CD4-positive, alpha-beta T cell treated with Interleukin-21 for 1 hour (primary cell): ENCODE results near the gene HSDL1.

Source experiments
- DNase-seq: peaks from one replicate; pipeline ENCODE4 v3.0.0-alpha.2; 2020

Gene HSDL1

DNA sequence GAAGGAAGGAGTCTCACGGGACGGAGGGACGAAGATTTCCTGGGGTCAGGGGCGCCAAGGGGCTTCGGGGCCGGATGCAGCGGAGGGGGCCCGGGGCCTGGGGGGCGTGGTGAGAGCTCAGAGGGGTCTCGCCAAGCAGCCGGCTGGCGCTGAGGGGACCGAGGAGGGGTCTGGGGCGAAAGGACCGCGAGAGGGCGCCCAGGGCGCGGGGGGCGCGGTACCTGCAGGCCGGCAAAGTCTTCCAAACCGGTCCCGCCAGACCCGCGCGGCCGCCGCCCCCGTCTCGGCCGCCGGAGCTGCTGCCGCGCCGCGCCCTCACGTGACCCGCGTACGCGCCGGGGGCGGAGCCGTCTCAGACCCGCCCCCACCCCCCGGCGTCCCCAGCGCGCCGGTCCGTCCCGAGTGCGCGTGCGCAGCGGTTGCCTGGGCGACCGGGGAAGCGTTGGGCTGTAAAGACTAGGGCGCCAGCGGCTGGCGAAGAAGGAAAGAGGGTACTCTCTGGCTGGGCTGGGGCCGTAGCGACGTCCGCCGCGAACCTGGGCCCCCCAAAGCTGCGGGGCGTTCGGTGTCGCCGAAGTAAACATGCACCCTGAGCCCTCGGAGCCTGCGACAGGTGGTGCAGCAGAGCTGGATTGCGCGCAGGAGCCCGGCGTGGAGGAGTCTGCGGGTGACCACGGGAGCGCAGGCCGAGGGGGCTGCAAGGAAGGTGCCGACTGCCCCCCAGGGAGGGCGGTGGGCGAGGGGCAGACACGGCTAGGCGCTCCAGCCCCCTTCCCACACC lies at the start of gene HSDL1, which contains the start of gene DNAAF1:
TSS of gene HSDL1 (minus strand) at position 319 of the 781 bp plus-strand sequence. CDS start 13,856 bp downstream, outside the sequence.
TSS of gene DNAAF1 (plus strand) at position 450 of the 781 bp plus-strand sequence. CDS start at position 583, 133 bp downstream.
- peak; percentile 93 for DNase-seq

DNA sequence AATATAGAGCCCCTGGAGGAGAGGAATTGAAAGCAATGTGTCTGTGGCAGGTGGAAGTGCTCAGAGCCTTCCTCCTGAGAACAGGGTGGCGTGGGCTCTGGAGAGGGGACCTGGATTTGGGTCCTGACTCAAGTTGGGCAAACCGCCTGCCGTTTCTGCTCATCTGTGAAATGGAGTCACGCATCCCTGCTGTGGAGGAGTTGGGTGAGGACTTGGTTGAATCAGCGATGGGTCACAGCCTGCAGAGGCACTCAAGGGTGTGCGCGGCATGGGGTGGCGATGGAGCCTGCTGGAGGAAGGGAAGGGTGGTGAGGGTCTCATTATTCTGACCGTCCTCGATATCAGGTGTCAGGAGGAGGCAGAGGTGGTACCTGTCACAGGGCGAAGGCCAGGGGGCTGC lies 49.0 kb upstream of the HSDL1 start:
- DNase-seq: no peak

DNA sequence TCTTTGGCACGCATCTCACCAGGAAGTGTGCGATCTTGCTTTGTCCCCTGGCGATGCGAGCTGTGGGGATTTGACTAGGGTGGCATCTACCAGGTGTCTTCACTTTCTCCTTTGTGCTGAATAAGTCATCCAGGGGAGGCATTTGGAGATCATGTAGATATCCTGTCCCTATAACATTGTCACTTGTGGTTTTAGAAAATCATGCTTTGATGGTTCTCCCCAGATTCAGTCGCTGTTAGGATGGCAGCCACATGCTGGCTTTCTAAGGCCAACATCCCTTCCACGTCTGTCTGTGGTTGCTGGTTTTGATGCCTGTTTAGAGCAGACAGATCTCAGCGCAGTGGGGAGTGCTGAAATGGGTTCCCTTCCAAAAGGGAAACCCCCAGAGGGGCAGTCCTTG lies 48.5 kb upstream of the HSDL1 start:
- DNase-seq: no peak

DNA sequence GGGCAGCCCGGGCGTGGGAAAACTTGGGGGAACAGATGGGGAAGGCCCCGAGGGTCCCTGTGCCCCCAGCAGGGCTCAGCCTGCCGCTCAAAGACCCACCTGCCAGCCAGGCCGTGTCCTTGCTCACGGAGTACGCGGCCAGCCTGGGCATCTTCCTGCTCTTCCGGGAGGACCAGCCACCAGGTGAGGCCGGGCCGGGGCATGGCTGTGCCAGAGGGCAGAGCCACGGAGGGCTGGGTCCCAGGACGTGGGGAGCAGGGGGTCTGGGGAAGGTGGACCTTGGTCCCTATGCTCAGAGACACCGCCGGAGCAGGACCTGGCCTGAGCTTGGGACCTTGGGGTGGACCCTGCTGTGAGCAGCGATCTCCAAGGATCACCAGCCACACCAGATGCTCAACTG lies 46.5 kb upstream of the HSDL1 start:
- DNase-seq: no peak

DNA sequence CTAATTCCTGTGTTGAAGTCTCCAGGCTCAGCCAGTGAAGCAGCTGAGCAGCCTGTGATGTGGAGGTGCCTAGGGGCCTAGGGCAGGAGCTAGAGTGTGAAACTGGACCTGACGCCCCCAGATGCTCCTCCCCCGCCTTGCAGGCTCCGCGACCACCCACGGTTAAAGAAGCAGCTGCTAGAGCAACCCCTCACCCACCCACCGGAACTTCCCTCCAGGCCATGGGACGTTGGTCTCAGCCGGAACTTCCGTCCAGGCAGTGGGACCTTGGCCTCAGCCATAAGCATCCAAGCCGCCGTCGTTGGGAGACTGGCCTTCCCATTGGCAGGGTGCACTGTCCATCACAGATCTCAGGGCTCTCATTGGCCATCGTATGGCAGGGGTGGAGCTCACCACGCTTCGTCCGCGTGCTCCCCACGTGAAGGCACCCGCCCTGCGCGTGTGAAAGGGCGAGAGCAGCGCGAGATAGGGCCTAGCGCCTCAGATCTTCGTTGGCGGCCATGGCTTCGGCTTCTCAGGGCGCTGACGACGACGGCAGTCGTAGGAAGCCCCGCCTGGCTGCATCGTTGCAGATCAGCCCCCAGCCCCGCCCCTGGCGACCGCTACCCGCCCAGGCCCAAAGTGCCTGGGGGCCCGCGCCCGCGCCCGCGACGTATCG lies 45.9 kb upstream of the HSDL1 start, which contains the start of gene ADAD2:
TSS of gene ADAD2 (plus strand) at position 427 of the 658 bp plus-strand sequence. CDS start at position 501, 74 bp downstream.
- no peak for DNase-seq

DNA sequence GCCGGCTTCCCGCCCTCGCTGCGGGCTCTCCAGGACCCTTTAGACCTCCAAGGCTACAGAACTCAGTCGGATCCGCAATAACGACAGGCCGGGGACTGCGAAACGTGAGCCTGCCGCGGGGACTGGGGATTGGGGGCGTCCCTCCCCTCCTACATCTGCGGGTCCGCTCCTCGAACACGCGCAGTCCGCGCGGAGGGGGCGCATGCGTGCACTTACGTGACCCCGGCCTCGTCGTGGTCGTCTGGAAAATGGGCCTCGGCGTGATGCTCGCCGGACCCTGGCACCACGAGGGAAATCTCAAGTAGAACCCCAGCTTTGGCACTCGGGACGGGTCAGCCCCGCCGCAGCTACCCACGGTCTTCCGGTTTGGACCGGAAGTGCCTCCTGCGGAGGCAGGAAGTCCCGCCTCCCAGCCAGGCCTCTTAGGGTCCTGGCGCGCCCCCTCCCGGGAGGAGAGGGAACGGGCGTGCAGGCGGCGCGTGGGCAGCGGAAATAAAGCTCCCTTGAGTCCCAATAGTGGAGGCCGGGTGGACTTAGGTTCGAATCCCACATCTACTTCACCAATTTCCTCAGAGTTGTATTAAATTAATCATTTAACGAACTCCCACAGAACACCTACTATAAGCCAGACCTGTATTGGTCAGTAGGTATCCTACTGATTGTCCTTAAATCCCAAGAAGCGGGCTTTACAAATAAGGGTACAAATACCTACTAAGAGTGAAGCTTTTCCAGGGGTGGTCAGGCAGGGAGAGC lies 41.9 kb upstream of the HSDL1 start, which contains the start of gene TAF1C:
TSS of gene TAF1C (minus strand) at position 373 of the 753 bp plus-strand sequence. CDS start 2,069 bp downstream, outside the sequence.
- peak; percentile 91 for DNase-seq

DNA sequence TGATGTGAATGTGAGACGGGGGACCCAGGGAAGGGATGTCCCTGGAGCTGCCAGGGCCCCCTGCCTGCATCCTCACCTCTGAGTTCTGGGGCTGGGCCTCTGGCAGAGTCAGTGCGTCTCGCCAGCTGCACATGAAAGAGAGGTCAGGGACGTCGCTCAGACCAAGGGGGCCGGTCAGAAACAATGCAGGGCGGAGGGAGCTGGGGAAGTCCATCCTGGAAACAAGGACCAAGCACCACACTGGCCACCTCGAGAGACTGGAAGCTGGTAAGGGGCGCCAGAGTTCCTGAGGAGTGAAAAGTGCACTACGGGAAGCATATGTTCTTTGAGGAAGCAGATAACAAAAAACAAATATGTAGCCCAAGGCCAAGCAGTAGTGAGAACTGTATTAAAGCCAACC lies 39.8 kb upstream of the HSDL1 start:
- no peak for DNase-seq

DNA sequence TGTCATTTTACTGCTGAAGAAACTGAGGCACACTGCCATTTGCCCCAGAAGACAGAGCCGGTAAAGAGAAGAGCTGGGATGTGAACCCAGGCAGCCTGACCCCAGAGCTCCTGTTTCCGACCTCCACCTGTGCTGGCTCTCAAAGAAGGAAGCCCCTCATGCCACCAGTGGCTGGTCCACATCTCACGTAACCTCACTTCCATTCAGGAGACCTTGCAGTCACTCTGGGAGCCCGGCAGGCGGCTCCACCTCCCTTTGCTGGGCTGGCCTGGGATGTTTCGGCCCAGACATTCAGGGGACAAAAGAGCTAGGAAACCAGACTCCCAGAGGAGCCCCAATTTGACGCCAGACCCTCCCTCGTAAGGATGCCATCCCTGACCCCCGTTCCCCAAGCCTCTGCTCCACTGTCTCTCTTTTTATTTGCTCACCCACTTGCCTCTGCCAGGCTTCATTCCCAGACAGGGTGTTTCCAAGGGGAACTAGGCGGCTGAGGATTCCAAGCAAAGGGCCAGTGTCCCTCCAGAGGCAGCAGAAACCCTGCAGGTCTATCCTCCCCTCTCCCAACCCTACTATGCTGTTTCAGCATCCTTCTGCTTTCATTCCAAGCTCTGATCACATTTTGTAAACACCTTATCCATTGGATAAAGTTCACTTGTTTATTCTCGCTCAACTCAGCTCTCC lies 39.1 kb upstream of the HSDL1 start:
- DNase-seq: no peak

DNA sequence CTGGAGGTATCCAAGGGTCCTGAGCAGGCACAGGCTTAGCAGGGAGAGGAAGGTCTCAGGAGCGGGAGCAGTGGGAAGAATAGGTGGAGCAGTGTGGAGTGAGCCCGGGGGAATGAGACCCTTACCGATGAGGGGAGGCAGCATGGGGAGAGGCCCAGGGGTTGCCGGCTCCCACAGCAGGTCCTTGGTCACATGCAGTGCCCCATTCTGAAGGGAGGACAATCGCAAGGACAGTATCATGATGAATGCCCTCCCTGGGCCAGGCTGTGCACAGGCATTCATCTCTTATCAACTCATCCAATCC lies 38.5 kb upstream of the HSDL1 start:
- DNase-seq: no peak

DNA sequence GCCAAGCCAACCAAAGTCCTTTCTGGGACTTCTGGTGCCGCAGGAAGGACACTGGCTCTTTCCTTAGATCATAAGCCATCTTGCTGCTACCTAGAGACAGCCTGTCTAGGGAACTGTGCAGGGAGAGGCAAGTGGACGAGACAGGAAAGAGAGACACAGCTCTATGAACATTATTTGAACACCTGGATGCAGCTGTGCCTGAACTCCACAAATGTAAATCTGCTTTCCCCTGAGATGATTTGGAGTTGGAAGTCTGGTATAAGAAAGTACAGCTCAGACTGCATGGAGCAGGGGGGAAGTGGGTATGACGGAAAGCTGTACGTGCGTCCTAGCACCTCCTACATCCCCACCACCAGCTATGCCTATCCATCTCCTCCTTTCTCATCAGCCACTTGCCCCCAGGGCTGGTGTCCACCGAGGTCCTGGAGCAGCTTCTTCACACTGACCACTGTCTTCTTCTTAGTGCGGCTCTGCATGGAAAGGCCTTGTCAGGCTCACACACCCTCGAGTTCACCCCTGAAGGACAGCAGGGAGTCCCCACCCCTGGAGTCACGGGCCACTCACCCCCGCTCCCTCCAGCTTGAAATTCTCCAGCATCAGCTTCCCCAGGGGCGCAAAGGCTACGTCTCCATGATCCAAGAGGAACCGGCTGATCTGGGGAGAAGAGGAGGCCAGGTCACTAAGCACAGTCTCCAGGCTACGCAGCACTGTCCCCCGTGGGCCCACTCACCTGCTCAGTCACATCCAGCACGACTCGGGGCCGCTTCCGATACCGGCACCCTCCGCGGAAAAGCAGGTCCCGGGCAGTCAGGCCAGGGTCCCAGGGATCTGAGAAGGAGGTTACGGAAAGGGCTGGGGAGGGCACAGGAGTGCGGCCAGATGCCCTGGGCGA lies 37.9 kb upstream of the HSDL1 start:
- DNase-seq: no peak

DNA sequence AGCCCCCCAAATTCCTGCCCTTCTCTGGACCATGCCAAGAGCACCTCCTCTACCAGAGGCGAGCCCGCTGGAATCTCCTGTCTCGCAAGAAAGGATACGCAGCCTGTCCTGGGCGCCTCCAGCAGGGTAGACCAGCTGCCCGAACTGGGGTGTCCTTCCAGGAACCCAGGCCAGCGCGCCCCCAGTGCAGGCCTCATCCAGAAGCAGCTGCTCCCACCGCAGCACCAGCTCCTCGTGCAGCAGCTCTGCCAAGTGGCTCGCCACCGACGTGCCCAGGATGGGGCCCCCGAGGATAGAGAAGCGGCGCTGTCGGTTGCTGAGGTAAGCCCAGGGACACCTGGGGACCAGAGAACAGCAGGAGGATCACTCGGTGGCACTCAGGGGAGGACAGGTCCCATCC lies 37.1 kb upstream of the HSDL1 start:
- DNase-seq: no peak

DNA sequence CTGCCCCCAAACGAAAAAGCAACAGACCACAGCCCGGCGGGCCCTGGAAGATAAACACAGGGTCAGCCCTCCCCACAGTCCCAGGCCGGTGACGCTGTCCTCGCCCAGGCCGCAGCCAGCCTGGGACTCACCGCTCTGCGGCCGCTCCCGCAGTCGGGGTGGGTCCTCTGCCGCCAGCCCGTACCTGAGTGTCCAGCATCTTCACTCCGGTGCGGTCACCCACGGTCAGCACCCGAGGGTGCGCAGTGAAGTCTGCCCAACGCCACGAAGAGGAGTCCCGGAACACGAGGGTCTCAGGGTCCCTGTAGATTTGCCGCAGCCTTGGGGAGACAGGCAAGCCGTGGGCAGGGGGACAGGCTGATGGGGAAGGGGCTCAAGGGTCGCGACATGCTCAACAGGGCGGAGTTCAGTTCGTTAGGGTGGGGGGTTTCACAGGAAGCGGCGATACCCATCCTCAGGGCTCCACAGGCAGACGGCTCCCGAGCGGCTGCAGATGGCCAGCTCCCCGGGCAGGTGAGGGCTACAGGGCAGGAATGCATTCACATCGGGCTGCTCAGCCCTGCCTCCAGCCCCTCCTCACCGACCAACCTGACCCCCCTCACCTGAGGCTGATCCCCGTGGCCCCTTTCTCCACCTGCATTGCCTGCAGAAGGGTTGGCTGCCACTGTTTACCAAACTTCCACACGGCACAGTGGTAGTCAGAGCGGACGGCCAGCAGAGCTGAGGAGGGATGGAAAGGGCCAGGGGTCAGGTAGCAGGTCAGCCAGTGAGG lies 36.4 kb upstream of the HSDL1 start:
- DNase-seq: no peak

DNA sequence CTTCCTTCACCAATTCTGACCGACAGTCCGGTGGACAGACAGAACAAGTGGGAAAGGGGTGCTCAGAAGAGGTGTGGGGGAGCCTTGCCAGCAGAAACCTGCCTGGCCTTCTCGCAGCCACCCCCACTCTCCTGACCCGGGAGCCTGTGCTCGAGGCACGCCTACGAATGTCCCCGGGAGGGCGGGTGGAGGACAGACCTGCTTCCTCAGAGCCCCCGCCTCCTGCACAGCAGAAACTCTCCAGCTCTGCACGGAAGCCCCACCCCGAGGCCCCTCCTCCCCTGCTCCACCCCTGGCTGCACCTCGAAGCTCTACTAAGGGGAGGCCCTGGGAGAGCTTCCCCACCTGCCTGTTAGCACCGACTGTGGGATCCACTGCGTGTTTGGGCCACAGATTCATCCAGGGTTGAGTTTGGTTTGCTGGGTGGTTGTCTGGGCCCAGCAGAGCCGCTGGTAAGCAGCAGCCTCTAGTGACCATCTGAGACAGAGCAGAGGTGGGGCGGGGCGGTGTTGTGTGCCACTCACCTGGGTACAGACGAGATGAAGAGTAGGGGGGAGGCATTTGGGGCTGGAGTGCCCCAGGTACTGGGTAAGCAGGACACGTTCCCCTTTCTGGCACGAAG lies 35.7 kb upstream of the HSDL1 start:
- no peak for DNase-seq

DNA sequence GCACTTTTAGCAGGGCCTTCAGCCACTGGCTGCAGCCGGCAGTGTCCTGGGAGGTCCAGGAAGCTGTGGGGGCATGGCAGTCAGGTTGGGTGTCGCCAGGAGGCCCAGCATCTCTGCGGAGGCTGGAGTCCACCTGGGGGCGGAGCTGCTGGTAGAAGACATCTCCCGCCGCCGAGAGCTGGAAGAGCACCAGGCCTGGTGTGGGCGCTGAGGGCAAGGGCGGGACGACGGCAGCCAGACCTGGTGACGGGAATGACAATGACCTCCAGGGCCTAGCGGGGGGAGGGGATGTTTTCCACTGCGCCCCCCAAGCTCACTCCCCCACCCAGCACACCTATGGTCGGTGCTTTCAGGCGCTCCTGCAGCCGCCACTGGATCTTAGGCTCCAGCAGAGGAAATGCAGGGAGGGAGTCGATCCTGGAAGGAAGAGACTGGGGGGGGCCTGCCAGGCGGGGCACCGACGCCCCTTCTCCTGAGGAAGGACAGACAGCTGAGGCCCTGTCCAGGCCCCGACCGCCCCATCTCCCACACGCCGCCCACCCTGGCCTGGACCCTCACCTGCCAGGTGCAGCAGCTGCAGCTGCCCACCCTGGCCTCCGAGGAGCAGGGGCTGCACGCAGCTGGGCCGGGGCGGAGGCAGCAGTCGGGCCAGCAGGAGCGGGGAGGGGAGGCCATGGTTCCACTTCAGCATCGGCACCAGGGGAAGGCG lies 34.8 kb upstream of the HSDL1 start:
- DNase-seq: no peak

DNA sequence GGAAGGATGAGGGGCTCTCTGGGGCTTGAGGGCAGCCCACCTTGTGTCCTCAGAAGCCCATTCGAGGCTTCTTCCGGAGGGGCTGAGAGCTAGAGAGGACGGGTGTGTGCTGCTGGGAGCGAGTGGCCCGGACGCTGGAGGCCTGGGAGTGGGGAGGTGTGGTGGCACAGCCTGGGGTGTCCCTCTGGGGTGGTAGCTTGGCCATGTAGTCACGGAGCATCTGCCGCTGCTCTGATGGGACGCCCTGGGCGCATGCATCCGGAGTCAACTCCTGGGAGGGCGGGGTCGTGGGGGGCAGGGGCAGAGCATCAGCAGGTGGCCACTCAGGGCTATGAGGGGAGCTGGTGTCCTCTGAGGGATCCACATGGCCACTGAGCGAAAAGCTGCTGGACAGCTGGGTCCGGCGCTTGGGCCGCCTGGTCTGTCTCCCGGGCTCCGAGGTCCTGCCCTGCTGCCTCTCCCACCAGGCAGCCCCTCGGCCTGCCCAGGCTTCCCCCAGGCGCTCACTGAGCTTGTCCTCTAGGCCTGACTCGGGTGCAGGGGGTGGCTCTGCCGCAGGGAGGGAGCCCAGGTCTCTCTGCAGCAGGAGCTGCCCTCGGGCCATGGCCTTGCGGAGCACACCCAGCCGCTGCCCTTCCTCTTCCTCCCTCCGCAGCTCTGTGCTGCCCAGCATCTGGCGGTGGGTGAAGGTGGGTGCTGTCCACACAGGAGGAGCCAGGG lies 34.1 kb upstream of the HSDL1 start:
- no peak for DNase-seq

DNA sequence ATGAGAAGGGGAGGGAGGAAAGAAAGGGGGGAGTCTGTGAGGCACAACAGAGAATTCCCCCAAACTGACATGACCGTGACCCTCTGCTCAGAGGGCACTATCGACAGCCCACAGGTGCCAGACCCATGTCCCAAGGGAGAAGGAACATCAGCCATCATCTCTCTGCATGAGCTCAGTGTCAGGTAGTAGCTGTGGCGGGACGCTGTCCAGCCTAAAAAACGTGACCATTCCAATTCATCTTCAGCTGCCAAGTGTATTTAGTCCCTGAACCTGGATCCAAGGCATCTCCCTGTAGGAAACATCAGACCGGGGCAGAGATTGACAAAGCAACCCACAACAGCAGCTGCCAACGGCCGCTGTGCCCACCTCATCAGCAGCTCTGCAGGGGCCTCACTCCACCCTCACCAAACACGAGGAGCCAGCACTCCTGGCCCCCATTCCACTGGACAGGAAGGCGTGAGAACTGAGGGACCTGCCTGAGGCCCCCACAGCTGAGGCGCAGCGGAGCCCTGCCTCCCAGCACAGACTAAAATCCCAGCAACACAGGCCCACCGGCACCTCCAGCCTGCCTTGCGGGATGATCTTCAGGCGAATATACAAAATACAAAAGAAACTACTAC lies 33.3 kb upstream of the HSDL1 start:
- DNase-seq: no peak

DNA sequence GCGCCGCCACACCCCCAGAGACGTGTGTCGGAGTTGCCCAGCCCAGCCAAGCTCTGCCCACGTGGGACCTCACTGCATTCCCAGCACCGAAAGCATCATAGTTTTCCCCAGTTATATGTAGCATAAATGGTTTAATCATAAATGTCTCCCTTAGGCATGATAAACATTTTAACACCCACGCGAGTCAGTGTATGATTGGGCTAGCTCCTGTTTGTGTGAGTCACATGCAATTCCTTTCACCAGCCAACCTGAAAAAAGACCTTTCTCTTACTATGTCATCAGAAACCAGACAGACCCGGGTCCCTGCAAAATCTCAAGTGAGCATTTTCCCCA lies 32.7 kb upstream of the HSDL1 start:
- no peak for DNase-seq

DNA sequence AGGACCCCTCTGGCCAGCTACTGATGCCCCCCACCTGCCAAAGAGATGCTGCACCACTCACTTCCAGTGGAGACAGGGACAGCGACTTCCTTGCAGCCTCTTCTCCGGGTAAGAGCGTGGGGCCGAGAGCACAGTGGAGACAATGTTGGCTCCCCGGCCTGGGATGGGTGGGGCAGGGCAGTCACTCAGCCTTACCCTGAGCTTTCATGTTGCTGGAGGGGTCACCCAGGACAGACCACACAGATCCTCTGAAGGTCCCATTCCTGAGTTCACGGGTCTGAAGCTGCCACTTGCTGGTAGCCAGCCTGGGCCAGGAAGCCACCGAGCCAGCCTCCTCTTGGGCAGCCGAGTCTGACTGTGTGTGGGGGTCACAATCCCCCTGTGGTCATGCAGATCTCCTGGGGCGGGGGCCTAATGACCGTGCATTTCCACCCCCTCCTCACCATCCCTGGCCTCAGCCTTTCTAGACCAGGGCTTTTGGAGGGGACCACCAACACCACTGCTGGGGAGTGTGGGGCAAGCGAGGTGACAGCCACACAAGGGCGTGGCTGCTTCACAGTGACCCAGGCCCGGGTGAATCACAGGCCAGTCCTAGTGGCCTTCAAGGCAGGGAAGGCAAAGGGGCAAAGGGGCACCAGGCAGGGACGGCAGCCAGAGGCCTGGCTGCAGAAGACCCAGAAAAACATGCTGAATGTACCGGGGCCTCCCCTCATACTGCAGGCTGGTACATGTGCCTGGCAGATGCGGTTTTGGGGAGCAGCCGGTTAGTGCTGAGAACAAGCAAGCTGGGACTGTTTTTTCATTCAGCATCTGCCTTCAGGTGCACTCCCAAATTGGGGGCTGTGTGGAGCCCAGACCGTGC lies 31.4 kb upstream of the HSDL1 start:
- no peak for DNase-seq
